ENCODE results near the gene ZNF576. TPM values are rescaled to one million over a fixed set of nuclear protein-coding genes. Genes with fewer than 3 reads are reported as not detected.

Gene ZNF576
- total and polyA plus RNA-seq, 2 donors (not counting 3 experiments of a cell fraction or from before 2014, with no cell fraction given): 19.5 to 27.7 TPM

GRCh38 chr19:43574424-43575155 is 21.8 kb upstream of the ZNF576 start:
- DNase-seq (ENCODE audit: low read depth, low spot score): peak; percentile 73
- Histone ChIP-seq H4K20me1 (replicated peaks; ENCODE audit: control insufficient read depth, extremely low read depth, insufficient read depth, low read length) (no peaks in the 10 kb centered on the region), H2AFZ (ENCODE audit: low read depth, low read length) (peak overlapping the region; percentile 49), H3K9me3 (replicated peaks; ENCODE audit: control insufficient read depth, insufficient read depth, low read length) (no peaks in the 10 kb centered on the region), H3K36me3 (ENCODE audit: control insufficient read depth in 2 of 2, extremely low read depth in 1 of 2, insufficient read depth in 2 of 2, low read length in 2 of 2) (no peaks in the 10 kb centered on the region), H3K4me1 (ENCODE audit: control insufficient read depth, extremely low read depth, insufficient read depth, low read length) (peaks cover 7% of the 10 kb centered on the region), H3K79me2 (ENCODE audit: control insufficient read depth, insufficient read depth, low read length) (no peaks in the 10 kb centered on the region), H3K27ac (ENCODE audit: insufficient read depth, low read depth, low read length) (peak overlapping the region; percentile 73), H3K27me3 (ENCODE audit: control insufficient read depth in 2 of 2, insufficient read depth in 2 of 2, low read length in 2 of 2) (no peaks in the 10 kb centered on the region), H3K4me3 (replicated peaks in 1 of 3; ENCODE audit: insufficient read depth in 1 of 3, low read depth in 1 of 3, low read length in 3 of 3) (peak overlapping the region; percentile 52 to 86 (median 79)), H3K9ac (replicated peaks; ENCODE audit: extremely low read depth, insufficient read depth, low read length) (peak overlapping the region; percentile 87), H3K4me2 (ENCODE audit: insufficient read depth, low read length) (peak overlapping the region; percentile 78), H3K9me1 (replicated peaks; ENCODE audit: control insufficient read depth, extremely low read depth, insufficient read depth, low read length) (no peaks in the 10 kb centered on the region)
- peak; percentile 94 for FAIRE-seq
- BruUV-seq (replicated peaks): TSS peak; percentile 97
- TF ChIP-seq EZH2 (IDR thresholded peaks at IDR 0.05; ENCODE audit: borderline replicate concordance, low read depth, low read length, severe bottlenecking) (no peak), GATA2 (IDR thresholded peaks at IDR 0.05; ENCODE audit: insufficient read depth, insufficient read length, low read depth, low read length) (no peak), POLR2A (IDR thresholded peaks at IDR 0.05; ENCODE audit: low read depth, low read length) (no peak), MYC (IDR thresholded peaks at IDR 0.05; ENCODE audit: low read depth, low read length) (no peak), FOS (IDR thresholded peaks at IDR 0.05; ENCODE audit: borderline replicate concordance, insufficient read depth, low read length) (no peak), MAX (IDR thresholded peaks at IDR 0.05; ENCODE audit: insufficient read depth, insufficient read length) (no peak), CTCF (IDR thresholded peaks at IDR 0.05; ENCODE audit: extremely low read depth in 1 of 2, insufficient read depth in 1 of 2, low read depth in 1 of 2, low read length in 2 of 2) (no peak), JUN (IDR thresholded peaks at IDR 0.05; ENCODE audit: borderline replicate concordance, insufficient read depth, insufficient read length, low read depth) (no peak), POLR2AphosphoS5 (IDR thresholded peaks at IDR 0.05; ENCODE audit: insufficient read depth, low read depth, low read length) (no peak)
- POLR2A ChIA-PET: interaction anchor here (0.6 kb wide), 1 partner anchor 41 kb away, joined by 3 read pairs; no protein-coding TSS in a partner anchor
- CTCF ChIA-PET: interaction anchor here (0.5 to 4.2 kb wide), 9 partner anchors 10 to 258 kb away, joined by 3 to 31 read pairs (median 4); partner anchors contain the start of genes IRGQ and ZNF576
- intact Hi-C loops (cut with micrococcal nuclease) (loop anchor here (1.0 kb wide), 3 partner anchors 22 to 45 kb away; partner anchors contain the start of genes IRGQ, ZNF428 and ZNF576), dilution Hi-C loops (cut with MboI; ENCODE audit: extremely low pct_ligation_motif_present, low sequenced_read_pairs) (no loop called here)

Measured in endothelial cell of umbilical vein (primary cell).